HG03045 (cell line): ENCODE results near the gene TNFRSF12A.

Source experiments
- ATAC-seq: cut with Tn5 transposase; IDR thresholded peaks from one replicate; pipeline ENCODE4 v1.9.1; 2021; ENCODE audit warnings: mild to moderate bottlenecking, moderate library complexity; ENCODE audit not compliant: unreplicated experiment

Gene TNFRSF12A

DNA sequence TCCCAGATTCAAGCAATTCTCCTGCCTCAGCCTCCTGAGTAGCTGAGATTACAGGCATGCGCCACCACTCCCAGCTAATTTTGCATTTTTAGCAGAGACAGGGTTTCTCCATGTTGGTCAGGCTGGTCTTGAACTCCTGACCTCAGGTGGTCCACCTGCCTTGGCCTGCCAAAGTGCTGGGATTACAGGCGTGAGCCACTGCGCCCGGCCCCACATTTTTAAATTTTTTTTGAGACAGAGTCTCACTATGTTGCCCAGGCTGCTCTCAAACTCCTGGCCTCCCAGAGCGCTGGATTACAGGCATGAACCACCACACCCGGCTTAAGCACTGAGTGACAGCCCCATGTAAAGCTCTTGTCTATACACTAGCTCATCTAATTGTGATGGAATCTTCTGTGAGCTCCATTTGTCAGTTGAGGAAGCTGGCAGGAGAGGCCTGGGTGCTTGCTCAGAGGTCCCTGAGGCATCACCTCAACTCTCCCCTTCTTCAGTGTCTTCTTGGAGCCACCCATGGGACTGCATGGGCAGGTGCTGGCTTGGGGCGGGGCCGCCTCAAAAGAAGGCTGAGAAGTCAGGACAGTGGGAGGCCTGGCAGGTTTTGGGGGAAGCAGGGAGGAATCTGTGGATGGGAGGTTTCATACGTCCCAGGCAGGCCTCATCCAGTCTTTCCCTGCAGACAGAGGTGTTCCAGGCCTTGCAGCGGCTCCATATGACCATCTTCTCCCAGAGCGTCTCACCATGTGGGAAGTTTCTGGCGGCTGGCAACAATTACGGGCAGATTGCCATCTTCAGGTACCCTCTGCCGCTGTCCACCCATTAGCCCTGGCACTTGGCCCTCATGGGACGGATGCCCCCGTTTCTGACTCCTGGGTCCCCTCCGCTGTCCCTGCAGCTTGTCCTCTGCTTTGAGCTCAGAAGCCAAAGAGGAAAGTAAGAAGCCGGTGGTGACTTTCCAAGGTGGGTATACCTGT, 5.1 kb downstream of the TNFRSF12A start:
- no peak for ATAC-seq

DNA sequence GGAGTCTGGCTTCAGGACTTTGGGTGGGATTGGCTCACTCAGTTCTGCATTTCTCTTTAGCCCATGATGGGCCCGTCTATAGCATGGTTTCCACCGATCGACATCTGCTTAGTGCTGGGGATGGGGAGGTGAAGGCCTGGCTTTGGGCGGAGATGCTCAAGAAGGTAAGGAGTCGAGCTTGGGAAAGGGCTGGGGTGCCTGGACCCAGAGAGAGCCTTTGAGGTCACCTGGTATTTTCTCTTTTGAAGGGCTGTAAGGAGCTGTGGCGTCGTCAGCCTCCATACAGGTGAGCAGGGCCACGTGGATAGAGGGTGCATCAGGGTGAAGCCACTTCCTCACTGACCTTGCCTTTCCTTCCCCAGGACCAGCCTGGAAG, 5.8 kb downstream of the TNFRSF12A start:
- no peak for ATAC-seq

DNA sequence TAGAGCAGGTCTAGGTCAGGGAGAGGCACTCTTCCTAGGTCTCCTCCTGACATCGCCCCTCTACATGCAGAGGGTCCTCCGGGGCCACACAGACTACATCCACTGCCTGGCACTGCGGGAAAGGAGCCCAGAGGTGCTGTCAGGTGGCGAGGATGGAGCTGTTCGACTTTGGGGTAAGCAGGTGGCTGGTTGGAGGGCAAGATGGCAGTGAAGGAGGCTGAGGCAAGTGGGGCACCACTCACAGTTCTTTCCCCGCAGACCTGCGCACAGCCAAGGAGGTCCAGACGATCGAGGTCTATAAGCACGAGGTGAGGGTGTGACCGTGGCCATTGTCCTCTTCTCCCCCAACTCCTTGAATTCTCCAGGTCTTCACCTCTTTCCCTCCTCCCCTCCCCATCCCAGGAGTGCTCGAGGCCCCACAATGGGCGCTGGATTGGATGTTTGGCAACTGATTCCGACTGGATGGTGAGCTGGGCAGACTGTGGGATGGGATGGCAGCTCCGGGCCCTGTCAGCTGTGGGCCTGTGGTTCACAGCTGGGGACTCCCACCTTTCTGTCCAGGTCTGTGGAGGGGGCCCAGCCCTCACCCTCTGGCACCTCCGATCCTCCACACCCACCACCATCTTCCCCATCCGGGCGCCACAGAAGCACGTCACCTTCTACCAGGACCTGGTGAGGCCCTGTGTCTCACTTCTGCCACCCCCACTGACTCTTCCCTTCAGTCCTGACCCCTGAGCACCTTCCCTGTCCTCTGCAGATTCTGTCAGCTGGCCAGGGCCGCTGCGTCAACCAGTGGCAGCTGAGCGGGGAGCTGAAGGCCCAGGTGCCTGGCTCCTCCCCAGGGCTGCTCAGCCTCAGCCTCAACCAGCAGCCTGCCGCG, 6.7 kb downstream of the TNFRSF12A start:
- no peak for ATAC-seq

DNA sequence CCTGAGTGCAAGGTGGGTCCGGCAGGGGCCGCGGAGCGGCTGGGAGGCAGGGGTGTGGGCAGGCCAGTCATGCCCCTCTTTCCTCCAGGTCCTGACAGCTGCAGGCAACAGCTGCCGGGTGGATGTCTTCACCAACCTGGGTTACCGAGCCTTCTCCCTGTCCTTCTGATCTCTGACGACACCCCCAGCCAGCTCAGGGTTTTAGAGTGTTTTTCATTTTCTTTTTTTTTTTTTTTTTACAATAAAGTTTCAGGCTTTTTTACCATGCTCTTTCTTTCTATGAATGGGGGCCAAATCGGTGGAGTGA, 7.3 kb downstream of the TNFRSF12A start:
- no peak for ATAC-seq

DNA sequence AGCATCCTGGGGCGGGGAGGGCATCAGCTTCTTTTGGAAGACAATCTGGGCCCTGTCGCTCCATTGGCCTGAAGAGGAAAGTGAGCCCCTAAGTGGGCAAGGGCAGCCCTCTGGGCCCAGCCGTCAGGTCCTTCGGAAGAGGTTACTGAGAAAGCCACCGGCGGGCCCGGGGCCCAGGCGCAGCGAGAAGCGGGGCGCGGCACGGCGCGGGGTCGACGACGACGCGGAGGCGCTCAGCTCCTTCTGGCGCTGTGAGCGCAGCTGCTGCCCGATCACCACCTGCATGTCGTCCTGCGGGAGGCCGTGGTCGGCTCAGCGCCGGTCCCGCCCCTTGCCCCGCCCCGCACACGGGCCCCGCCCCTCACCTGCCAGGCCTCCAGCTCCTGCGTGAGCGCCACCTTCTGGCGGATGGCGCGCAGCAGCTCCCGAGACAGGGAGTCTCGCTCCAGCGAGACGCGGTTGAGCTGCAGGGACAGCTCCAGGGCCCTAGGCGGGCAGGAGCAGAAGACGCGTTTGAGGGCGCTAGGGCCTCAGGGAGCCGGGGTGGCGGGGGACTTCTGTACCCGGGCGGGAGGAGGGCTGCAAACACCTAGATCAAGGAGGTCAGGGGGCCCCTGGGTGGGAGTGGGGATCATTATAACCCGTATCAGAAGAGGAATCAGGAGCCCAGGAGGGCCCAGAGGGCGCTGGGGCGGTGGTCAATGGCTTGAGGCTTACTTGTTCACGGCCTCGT, 8.0 kb downstream of the TNFRSF12A start:
- no peak for ATAC-seq

DNA sequence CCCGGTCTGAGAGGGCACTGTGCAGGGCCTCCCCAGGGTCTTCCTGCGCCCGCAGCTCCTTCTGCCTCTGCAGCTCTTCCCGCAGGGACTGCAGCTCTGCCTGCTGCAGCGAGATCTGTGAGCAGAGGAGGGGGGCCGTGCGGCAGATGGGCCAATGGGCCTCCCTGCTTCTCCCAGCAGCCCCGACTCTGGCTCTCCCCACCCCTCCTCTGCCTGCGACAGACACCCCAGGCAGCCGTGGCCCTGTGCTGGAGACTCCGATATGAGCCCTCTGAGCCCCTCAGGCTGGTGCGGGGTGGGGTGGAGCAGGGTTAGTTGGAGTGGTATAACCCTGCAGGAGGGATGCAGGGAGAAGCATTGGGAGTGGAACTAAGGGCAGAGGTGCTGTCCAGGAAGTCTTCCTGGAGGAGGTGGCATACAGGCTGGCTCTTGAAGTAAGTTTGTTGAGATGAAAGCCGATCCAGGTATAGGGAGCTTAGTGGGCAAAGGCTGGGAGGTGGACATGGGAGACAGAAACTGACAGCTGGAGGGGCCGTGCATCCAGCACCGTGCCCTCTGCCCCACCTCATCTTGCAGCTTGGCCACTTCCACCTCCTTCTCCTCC, 8.7 kb downstream of the TNFRSF12A start:
- ATAC-seq: no peak

DNA sequence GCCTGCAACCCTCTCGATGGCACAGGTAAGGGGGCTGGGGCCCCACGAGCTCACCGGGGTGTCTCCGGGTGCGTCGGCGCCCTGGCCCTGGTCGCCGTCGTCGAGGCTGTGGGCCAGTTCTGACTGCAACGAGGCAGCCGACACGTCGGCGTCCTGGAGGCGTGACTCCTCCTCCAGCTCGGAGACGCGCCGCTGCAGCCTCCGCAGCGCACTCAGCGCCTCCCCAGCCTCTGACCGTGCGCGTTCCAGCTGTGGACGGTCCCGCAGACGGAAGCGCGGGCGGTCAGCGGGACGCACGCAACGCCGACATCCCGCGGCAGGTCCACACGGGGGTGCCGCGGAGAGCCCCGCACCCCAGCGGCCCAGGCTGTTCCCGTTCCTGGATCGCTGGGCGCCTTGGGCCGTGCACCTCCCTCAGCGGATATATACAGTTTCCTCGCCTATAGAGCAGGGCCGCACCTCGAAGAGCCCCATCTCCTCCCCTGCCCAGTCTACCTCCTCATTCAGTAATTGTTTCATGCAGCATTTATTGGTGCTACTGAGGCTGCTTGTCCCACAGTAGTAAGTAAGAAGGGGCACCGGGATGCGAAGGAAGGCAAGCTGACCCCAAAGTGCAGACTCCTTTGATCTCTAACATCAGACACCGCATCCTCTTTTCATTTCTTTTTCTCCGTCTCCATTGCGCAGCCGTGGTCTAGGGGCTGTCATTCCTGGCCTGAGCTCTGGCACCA, 9.5 kb downstream of the TNFRSF12A start:
- ATAC-seq: no peak

DNA sequence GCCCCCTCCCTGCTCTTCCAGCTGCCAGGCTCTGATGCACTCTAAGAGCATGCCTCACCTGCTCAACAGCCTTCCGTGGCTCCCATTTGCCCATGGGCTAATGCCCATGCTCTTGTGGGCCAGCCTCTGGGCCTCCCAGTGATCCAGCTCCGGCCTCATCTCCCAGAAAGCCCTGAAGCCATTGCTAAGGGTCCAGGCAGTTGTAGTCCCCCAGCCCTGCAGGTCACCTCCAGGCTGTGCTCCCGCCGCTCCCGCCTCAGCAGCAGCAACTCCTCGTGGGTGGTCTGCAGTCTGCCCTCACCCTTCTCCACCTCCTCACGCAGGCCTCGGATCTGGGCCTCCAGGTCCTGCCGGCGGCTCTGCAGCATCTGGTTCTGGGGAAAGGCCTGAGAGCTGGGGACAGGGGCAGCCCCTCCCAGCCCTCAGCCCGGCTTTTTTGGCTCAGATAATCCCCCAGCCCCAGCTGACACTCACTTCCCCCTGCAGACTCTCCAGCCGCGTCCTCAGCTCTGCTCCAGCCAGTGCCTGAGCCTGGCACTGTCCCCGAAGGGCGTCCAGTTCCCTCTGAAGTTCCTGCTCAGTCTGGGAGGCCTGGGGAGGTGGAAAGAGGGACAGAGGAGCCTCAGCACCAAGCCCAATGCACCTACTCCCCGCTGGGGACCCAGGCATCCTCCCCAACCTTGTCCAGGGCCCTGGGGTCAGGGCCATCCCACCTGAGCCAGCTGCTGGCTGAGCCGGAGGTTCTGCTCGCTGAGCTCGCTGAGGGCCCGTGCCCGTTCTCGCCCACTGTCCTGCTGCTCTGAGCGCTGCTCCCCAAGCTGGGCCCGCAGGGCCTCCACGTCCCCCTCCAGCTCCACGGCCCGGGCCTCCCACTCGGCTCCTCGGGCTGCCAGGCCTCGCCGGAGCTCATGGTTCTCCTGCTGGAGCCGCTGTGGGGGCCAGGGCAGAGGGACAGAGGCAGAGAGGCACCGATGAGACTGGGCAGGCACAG, 10.3 kb downstream of the TNFRSF12A start:
- ATAC-seq: no peak

DNA sequence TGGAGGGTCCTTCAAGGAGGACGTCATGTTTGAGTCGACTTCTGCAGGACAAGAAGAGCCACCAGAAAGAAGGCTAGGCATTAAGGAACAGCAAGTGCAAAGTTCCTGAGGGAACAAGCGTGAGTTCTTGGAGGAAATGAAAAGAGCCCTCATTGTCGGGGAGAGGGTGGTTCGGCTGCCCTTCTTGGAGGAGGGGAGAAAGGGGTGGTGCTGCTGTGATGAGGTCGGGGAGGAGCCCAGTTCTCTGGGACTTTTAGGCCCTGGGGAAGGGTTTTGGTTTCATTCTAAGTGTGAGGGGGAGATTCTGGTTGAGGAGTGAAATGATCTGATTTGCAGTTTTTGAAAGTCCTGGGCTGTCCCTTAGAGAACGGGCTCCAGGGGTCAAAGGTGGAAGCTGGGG, 12.5 kb downstream of the TNFRSF12A start:
- ATAC-seq: no peak

DNA sequence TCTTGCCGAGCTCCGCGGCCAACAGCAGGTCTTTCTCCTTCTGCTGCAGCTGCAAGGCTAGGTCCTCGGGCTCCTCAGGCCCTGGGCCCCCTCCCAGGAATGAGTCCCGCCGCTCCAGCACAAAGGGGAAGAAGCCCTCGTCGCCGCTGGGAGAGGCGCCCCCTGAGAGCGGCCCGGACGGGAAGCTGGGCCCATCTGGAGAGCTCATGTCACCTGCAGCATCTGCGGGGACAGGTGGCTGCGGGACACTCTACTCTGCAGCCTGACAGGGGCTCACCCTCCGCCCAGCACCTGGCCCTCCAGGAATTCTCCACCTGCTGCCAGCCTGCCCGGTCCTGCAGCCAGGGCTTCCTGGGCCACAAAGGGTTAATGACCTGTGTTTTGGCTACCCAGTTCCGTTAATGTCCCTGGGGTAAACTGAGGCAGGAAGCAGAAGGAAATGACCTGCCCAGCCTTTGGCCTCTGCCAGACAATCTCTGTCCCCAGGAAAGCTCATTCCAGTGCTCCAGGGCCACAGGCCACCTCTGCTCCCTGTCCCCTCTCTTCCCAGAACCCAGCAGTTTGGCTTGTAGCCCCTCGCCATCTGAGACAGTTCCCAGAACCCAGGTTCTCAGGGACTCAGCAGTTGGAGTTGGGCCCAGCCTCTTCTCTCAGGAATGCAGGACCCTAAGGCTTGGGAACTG, 15.3 kb downstream of the TNFRSF12A start:
- ATAC-seq: no peak

DNA sequence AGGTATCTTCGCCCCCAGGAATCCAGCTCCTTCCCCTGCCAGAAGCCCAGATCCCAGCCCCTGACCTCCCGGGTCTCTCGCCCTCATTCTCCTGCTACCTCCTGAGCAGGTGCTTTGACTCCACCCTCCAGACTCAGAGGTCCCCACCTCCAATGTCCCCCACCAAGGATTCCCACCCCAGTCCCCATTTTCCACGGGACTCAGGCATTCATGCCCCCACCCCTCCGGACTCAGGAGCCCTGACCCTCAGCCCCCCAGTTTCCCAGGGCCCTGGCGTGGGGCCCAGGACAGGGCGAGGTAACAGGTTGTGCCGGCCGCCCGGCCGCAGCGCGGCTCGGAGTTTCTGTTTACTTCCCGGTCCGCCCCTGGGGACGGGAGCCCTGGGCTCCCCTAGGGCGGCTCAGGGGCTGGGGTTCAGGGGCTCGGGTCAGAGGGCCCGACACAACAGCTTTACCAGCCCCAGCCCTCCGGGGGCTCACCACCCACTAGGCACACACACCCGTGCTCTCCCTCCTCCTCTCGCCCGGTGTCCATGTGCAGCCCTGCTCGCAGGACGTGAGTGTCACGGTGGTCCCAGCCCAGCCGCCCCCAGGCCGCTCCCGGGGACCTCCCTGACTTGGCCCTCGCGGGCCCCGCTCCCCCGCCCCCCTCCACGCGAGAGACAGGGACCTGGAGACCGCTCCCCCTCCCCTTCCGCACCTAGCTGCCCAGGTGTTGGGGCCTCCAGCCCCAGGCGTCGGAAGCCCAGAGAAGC, 16.0 kb downstream of the TNFRSF12A start:
- ATAC-seq: no peak

DNA sequence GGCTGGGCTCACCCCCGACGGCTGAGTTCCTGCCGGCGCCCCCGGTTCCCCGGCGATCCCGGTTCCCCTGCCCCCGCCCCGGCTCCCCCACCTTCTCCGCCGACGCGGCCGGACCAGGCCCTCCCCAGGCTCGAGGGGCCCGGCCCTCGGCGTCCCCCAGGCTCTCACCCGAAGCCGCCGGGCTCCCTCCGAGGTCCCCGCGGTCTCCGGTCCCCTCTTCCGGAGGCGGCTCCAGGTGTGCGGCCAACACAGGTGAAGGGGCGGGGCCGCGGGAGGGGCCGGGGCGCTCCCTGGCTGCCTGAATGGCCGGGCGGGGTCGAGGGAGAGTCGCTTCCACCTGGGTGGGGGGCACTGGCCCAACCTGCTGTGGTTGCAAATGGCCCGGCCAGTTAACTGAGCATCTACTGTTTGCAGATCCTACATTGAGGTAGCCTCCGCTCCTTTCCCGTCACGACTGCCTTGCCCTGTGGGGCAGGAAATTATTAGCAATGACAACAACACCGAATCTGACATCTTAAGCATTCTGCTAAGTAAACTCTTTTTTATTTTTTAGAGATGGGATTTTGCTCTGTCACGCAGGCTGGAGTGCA, 16.7 kb downstream of the TNFRSF12A start, which contains the start of gene BICDL2:
Gene BICDL2, minus strand, starts transcription at position 219 of the 590 bp plus-strand sequence. CDS start 1,448 bp downstream, outside the sequence.
- no peak for ATAC-seq

DNA sequence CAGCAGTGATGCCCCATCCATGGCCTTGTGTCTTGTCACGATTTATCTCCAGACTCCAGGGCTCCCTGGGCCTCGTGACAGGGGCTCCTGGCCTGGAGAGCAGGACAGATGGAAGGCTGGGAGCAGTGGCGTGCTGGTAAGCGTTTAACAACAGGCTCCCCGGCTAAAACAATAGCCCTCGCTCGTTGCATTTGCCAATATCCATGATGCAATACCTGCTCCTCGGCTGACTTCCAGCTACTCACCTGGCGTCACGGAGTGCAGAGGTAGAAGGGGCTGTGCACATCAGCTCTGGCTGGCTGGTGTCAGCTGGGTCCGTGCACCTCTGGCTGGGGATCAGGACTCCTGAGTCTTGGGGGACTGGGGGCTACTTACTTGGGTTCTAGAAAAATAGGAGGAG, 18.1 kb downstream of the TNFRSF12A start:
- no peak for ATAC-seq

DNA sequence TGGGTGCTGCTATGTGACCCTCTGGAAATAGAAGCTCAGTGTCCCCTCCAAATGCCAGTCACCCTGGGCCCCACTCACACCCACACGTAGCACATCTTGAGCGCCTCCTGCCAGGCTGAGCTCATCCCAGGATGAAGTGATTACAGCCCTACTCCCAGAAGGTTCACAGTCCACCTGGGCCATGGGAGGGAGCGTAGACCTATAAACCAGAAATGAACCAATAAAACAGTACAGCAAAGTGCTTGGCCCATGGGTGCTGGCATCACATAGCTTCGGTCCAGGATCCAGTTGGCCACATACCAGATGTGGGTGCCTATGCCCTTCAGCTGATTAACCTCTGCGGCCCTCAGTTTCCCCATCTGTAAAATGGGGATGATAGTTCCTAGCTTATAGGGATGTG, 18.7 kb downstream of the TNFRSF12A start:
- no peak for ATAC-seq

DNA sequence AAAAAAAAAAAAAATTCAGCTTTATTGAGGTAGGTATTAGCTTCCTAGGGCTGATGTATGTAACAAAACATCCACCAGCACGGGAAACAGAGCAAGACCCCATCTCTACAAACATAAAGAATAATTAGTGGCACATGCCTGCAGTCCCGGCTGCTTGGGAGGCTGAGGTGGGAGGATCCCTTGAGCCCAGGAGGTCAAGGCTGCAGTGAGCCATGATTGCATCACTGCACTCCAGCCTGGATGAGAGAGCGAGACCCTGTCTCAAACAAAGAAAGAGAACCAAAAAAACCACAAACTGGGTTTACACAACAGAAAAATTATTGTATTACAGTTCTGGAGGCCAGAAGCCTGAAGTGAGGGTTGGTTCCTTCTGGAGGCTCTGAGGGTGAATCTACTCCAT, 22.2 kb downstream of the TNFRSF12A start:
- ATAC-seq: no peak

DNA sequence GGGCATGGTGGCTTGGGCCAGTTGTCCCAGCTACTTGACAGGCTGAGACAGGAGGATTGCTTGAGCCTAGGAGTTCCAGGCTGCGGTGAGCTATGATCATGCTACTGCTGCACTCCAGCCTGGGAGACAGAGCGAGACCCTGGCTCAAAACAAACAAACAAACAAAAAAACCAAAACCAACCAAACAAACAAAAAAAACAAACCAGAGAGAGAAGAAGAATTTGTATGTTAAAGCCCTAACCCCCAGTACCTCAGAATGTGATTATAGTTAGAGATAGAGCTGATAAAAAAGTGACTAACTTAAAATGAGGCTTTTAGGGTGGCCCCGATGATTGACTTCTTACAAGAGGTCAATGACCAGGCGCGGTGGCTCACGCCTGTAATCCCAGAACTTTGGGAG, 24.5 kb downstream of the TNFRSF12A start:
- ATAC-seq: no peak
